ENCODE results near the gene MYH7B. TPM values are rescaled to one million over a fixed set of nuclear protein-coding genes. Genes with fewer than 3 reads are reported as not detected.

The MYH7B gene
- total RNA-seq, 1 experiment from 2014 or later, result 0.07 TPM

DNA sequence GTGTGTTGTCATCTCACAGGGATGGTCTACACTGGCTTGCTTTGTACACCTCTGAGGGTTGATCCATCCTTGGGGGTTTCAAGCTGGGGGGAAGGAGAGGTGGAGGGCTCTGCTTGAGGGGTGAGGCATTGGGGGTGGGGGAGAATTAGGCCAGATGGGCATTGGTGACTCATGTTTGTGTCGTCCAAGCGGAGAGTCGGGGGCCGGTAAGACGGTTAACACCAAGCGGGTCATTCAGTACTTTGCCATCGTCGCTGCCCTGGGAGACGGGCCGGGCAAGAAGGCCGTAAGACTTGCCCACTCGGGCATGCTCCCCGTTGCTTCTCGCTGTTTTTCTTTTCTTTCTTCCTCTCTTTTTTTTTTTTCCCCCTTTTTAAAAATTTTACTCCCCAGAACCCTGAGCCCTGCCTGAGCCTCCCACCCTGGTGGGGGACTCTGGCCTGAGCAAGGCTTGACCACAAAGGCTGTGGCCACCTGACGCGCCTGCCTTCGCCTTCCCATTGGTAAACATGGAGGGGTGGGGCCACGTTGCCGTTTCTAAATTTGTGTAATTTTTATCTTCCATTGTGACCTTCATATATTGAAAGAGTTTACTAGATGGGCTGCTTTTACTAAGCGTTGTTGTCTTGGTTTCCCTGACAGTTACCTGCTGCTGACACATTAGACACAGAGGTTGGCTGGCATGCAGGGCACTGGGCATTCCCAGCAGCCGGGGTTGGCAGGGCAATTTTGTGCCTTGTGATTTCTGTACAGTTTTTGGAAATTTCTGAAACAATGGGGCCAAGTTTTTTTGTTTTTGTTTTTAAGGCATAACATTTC lies 26.8 kb downstream of the MYH7B start:
- TF ChIP-seq, protein P1, sequence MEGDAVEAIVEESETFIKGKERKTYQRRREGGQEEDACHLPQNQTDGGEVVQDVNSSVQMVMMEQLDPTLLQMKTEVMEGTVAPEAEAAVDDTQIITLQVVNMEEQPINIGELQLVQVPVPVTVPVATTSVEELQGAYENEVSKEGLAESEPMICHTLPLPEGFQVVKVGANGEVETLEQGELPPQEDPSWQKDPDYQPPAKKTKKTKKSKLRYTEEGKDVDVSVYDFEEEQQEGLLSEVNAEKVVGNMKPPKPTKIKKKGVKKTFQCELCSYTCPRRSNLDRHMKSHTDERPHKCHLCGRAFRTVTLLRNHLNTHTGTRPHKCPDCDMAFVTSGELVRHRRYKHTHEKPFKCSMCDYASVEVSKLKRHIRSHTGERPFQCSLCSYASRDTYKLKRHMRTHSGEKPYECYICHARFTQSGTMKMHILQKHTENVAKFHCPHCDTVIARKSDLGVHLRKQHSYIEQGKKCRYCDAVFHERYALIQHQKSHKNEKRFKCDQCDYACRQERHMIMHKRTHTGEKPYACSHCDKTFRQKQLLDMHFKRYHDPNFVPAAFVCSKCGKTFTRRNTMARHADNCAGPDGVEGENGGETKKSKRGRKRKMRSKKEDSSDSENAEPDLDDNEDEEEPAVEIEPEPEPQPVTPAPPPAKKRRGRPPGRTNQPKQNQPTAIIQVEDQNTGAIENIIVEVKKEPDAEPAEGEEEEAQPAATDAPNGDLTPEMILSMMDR (IDR thresholded peaks at IDR 0.05; ENCODE audit: unreplicated experiment), result no peak
- ChIA-PET POLR2A (interaction anchor here (0.6 to 0.7 kb wide), 2 partner anchors 36 to 353 kb away, joined by 3 read pairs; no protein-coding TSS in a partner anchor), CTCF (no interaction called here)
- H3K9me3 Mint-ChIP-seq (ENCODE audit: unreplicated experiment), result no peaks in the 10 kb centered on the region
- H3K4me3 Mint-ChIP-seq (ENCODE audit: unreplicated experiment), result no peak overlapping the region
- peaks cover 9% of the 10 kb centered on the region for H3K27me3 Mint-ChIP-seq (ENCODE audit: insufficient read depth, unreplicated experiment)
- no TSS peak for BruUV-seq (replicated peaks)
- H3K27ac Mint-ChIP-seq (ENCODE audit: low read depth, unreplicated experiment), result no peak overlapping the region
- intact Hi-C loops (cut with micrococcal nuclease), result no loop called here
- H3K36me3 Mint-ChIP-seq (ENCODE audit: insufficient read depth, unreplicated experiment), result peaks cover 18% of the 10 kb centered on the region
- peaks cover 6% of the 10 kb centered on the region for H3K4me1 Mint-ChIP-seq (ENCODE audit: insufficient read depth, unreplicated experiment)
- DNase-seq (ENCODE audit: unreplicated experiment), result no peak

DNA sequence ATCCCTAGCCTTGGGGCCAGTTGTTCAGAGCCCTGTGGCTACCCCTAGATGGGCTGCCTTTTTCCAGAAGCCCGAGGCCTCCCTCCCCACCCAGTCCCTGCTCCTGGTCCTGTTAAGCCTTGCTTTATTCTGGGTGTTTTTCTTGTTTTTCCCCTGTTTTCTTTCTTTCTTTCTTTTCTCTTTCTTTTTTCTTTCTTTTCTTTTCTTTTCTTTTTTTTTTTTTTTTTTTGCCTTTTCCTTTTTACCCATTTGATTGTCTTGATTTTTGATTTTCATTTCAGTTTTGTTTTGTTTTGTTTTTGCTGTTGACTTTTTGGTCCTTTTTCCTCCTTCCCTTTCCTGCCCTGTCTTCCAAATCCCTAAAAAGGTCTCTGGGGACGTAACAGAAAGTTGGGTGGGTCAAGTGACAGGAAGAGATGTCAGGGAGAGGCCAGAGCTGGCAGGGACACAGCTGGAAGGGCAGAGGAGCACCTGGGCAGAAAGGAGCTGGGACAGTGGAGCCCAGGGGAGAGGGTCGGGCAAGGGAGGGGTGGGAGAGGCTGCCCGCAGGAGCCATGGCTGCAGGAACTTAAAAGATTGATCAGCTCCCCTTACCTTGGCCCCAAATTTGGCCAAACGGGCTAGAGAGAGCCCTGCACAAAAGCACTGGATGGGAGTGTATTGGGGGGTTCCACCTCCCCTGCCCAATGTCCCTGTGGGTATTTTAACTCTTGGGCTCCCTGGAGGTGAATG lies 27.6 kb downstream of the MYH7B start:
- no peak for DNase-seq (ENCODE audit: unreplicated experiment)
- Mint-ChIP-seq H3K4me3 (ENCODE audit: unreplicated experiment) (no peak overlapping the region), H3K27ac (ENCODE audit: low read depth, unreplicated experiment) (no peak overlapping the region), H3K4me1 (ENCODE audit: insufficient read depth, unreplicated experiment) (peaks cover 6% of the 10 kb centered on the region), H3K27me3 (ENCODE audit: insufficient read depth, unreplicated experiment) (peaks cover 8% of the 10 kb centered on the region), H3K36me3 (ENCODE audit: insufficient read depth, unreplicated experiment) (peaks cover 18% of the 10 kb centered on the region), H3K9me3 (ENCODE audit: unreplicated experiment) (no peaks in the 10 kb centered on the region)
- CTCF ChIA-PET, result no interaction called here
- intact Hi-C loops (cut with micrococcal nuclease), result no loop called here
- no TSS peak for BruUV-seq (replicated peaks)
- POLR2A ChIA-PET, result no interaction called here
- TF ChIP-seq, protein P1 (IDR thresholded peaks at IDR 0.05; ENCODE audit: unreplicated experiment), result no peak

GRCh38 chr20:34983995-34984735 lies 28.5 kb downstream of the MYH7B start:
- Mint-ChIP-seq H3K27me3 (ENCODE audit: insufficient read depth, unreplicated experiment) (peaks cover 8% of the 10 kb centered on the region), H3K9me3 (ENCODE audit: unreplicated experiment) (no peaks in the 10 kb centered on the region), H3K36me3 (ENCODE audit: insufficient read depth, unreplicated experiment) (peaks cover 18% of the 10 kb centered on the region), H3K27ac (ENCODE audit: low read depth, unreplicated experiment) (no peak overlapping the region), H3K4me3 (ENCODE audit: unreplicated experiment) (no peak overlapping the region), H3K4me1 (ENCODE audit: insufficient read depth, unreplicated experiment) (peaks cover 6% of the 10 kb centered on the region)
- TF ChIP-seq, protein P1 (IDR thresholded peaks at IDR 0.05; ENCODE audit: unreplicated experiment), result no peak
- intact Hi-C loops (cut with micrococcal nuclease), result no loop called here
- no TSS peak for BruUV-seq (replicated peaks)
- DNase-seq (ENCODE audit: unreplicated experiment), result no peak
- ChIA-PET POLR2A (no interaction called here), CTCF (no interaction called here)

- peaks cover 6% of the 10 kb centered on the region for H3K4me1 Mint-ChIP-seq (ENCODE audit: insufficient read depth, unreplicated experiment)
- H3K9me3 Mint-ChIP-seq (ENCODE audit: unreplicated experiment), result no peaks in the 10 kb centered on the region
- no peak overlapping the region for H3K4me3 Mint-ChIP-seq (ENCODE audit: unreplicated experiment)
- intact Hi-C loops (cut with micrococcal nuclease), result no loop called here
- TF ChIP-seq, protein P1 (IDR thresholded peaks at IDR 0.05; ENCODE audit: unreplicated experiment), result no peak
- ChIA-PET POLR2A (no interaction called here), CTCF (interaction anchor here (0.7 kb wide), 1 partner anchor 109 kb away, joined by 3 read pairs; no protein-coding TSS in a partner anchor)
- H3K27me3 Mint-ChIP-seq (ENCODE audit: insufficient read depth, unreplicated experiment), result peaks cover 8% of the 10 kb centered on the region
- BruUV-seq (replicated peaks), result no TSS peak
- peak; percentile 45 for DNase-seq (ENCODE audit: unreplicated experiment)
- H3K27ac Mint-ChIP-seq (ENCODE audit: low read depth, unreplicated experiment), result no peak overlapping the region
- H3K36me3 Mint-ChIP-seq (ENCODE audit: insufficient read depth, unreplicated experiment), result peaks cover 18% of the 10 kb centered on the region
Measured at GRCh38 chr20:34984756-34985261, 29.1 kb downstream of the MYH7B start.
